ENCODE data around the gene TRANK1. TPM values are rescaled to one million over a fixed set of nuclear protein-coding genes. Genes with fewer than 3 reads are reported as not detected.
"Not testable (repeated sequence)": the region's sequence is repeated elsewhere in the genome, so short reads cannot be mapped to it uniquely, and the experiment has no call there.

The TRANK1 gene
- total RNA-seq, 1 donor, result 42.4 TPM

GRCh38 chr3:36941658-36942057, 3.2 kb downstream of the TRANK1 start:
- H3K9me3 ChIP-seq (ENCODE audit: low read depth, low read length), result no peaks in the 10 kb centered on the region
- H3K4me1 ChIP-seq (ENCODE audit: insufficient read depth, low read length), result peaks cover 15% of the 10 kb centered on the region
- no peak overlapping the region for H3K4me3 ChIP-seq (ENCODE audit: low read length)
- no peaks in the 10 kb centered on the region for H3K27me3 ChIP-seq (ENCODE audit: insufficient read depth, low read length)

- no peak overlapping the region for H3K4me3 ChIP-seq (ENCODE audit: low read length)
Observed at GRCh38 chr3:36941162-36941561, 3.7 kb downstream of the TRANK1 start.

GRCh38 chr3:36937492-36937891, 7.4 kb downstream of the TRANK1 start:
- no peak overlapping the region for H3K4me3 ChIP-seq (ENCODE audit: low read length)
- no peaks in the 10 kb centered on the region for H3K9me3 ChIP-seq (ENCODE audit: low read depth, low read length)
- H3K27me3 ChIP-seq (ENCODE audit: insufficient read depth, low read length), result no peaks in the 10 kb centered on the region
- no peaks in the 10 kb centered on the region for H3K4me1 ChIP-seq (ENCODE audit: insufficient read depth, low read length)

More at GRCh38 chr3:36941162-36941561, 3.7 kb downstream of the TRANK1 start:
- H3K27me3 ChIP-seq (ENCODE audit: insufficient read depth, low read length), result no peaks in the 10 kb centered on the region
- H3K9me3 ChIP-seq (ENCODE audit: low read depth, low read length), result no peaks in the 10 kb centered on the region
- H3K4me1 ChIP-seq (ENCODE audit: insufficient read depth, low read length), result peaks cover 15% of the 10 kb centered on the region

- Histone ChIP-seq H3K27me3 (ENCODE audit: insufficient read depth, low read length) (no peaks in the 10 kb centered on the region), H3K9me3 (ENCODE audit: low read depth, low read length) (no peaks in the 10 kb centered on the region), H3K4me1 (ENCODE audit: insufficient read depth, low read length) (no peaks in the 10 kb centered on the region), H3K4me3 (ENCODE audit: low read length) (no peak overlapping the region)
Observed at GRCh38 chr3:36933540-36934296, 11.1 kb downstream of the TRANK1 start.

- H3K9me3 ChIP-seq (ENCODE audit: low read depth, low read length); H3K4me1 ChIP-seq (ENCODE audit: insufficient read depth, low read length); H3K27me3 ChIP-seq (ENCODE audit: insufficient read depth, low read length); H3K4me3 ChIP-seq (ENCODE audit: low read length): not testable (repeated sequence)
Observed at GRCh38 chr3:36931424-36931823, 13.4 kb downstream of the TRANK1 start.

- H3K27me3 ChIP-seq (ENCODE audit: insufficient read depth, low read length), result no peaks in the 10 kb centered on the region
- H3K4me1 ChIP-seq (ENCODE audit: insufficient read depth, low read length), result peaks cover 26% of the 10 kb centered on the region
- no peaks in the 10 kb centered on the region for H3K9me3 ChIP-seq (ENCODE audit: low read depth, low read length)
- H3K4me3 ChIP-seq (ENCODE audit: low read length), result no peak overlapping the region
Observed at GRCh38 chr3:36928220-36928619, 16.6 kb downstream of the TRANK1 start.

- no peak overlapping the region for H3K4me3 ChIP-seq (ENCODE audit: low read length)
- peaks cover 42% of the 10 kb centered on the region for H3K4me1 ChIP-seq (ENCODE audit: insufficient read depth, low read length)
- no peaks in the 10 kb centered on the region for H3K27me3 ChIP-seq (ENCODE audit: insufficient read depth, low read length)
- peaks cover 3% of the 10 kb centered on the region for H3K9me3 ChIP-seq (ENCODE audit: low read depth, low read length)
Observed at GRCh38 chr3:36926292-36926897, 18.5 kb downstream of the TRANK1 start.

- no peaks in the 10 kb centered on the region for H3K27me3 ChIP-seq (ENCODE audit: insufficient read depth, low read length)
- H3K4me1 ChIP-seq (ENCODE audit: insufficient read depth, low read length), result peaks cover 42% of the 10 kb centered on the region
- H3K9me3 ChIP-seq (ENCODE audit: low read depth, low read length), result peaks cover 9% of the 10 kb centered on the region
- no peak overlapping the region for H3K4me3 ChIP-seq (ENCODE audit: low read length)
Observed at GRCh38 chr3:36924744-36925521, 19.9 kb downstream of the TRANK1 start.

- H3K27me3 ChIP-seq (ENCODE audit: insufficient read depth, low read length), result no peaks in the 10 kb centered on the region
- no peak overlapping the region for H3K4me3 ChIP-seq (ENCODE audit: low read length)
- peaks cover 9% of the 10 kb centered on the region for H3K9me3 ChIP-seq (ENCODE audit: low read depth, low read length)
- H3K4me1 ChIP-seq (ENCODE audit: insufficient read depth, low read length), result peaks cover 42% of the 10 kb centered on the region
Observed at GRCh38 chr3:36923981-36924743, 20.7 kb downstream of the TRANK1 start.

- H3K27me3 ChIP-seq (ENCODE audit: insufficient read depth, low read length), result no peaks in the 10 kb centered on the region
- H3K4me3 ChIP-seq (ENCODE audit: low read length), result no peak overlapping the region
- peaks cover 46% of the 10 kb centered on the region for H3K4me1 ChIP-seq (ENCODE audit: insufficient read depth, low read length)
- peaks cover 9% of the 10 kb centered on the region for H3K9me3 ChIP-seq (ENCODE audit: low read depth, low read length)
Observed at GRCh38 chr3:36923523-36923943, 21.3 kb downstream of the TRANK1 start.

- H3K9me3 ChIP-seq (ENCODE audit: low read depth, low read length), result peaks cover 9% of the 10 kb centered on the region
- peaks cover 54% of the 10 kb centered on the region for H3K4me1 ChIP-seq (ENCODE audit: insufficient read depth, low read length)
- H3K27me3 ChIP-seq (ENCODE audit: insufficient read depth, low read length), result no peaks in the 10 kb centered on the region
- no peak overlapping the region for H3K4me3 ChIP-seq (ENCODE audit: low read length)
Observed at GRCh38 chr3:36920884-36921567, 23.8 kb downstream of the TRANK1 start.

GRCh38 chr3:36919439-36920160, 25.3 kb downstream of the TRANK1 start:
- Histone ChIP-seq H3K9me3 (ENCODE audit: low read depth, low read length) (peaks cover 9% of the 10 kb centered on the region), H3K4me1 (ENCODE audit: insufficient read depth, low read length) (peaks cover 41% of the 10 kb centered on the region), H3K27me3 (ENCODE audit: insufficient read depth, low read length) (no peaks in the 10 kb centered on the region), H3K4me3 (ENCODE audit: low read length) (no peak overlapping the region)

GRCh38 chr3:36918050-36918449, 26.8 kb downstream of the TRANK1 start:
- Histone ChIP-seq H3K4me1 (ENCODE audit: insufficient read depth, low read length) (peaks cover 34% of the 10 kb centered on the region), H3K4me3 (ENCODE audit: low read length) (no peak overlapping the region), H3K9me3 (ENCODE audit: low read depth, low read length) (peaks cover 9% of the 10 kb centered on the region), H3K27me3 (ENCODE audit: insufficient read depth, low read length) (no peaks in the 10 kb centered on the region)
